ENCODE results near the gene MRPL18.

DNA sequence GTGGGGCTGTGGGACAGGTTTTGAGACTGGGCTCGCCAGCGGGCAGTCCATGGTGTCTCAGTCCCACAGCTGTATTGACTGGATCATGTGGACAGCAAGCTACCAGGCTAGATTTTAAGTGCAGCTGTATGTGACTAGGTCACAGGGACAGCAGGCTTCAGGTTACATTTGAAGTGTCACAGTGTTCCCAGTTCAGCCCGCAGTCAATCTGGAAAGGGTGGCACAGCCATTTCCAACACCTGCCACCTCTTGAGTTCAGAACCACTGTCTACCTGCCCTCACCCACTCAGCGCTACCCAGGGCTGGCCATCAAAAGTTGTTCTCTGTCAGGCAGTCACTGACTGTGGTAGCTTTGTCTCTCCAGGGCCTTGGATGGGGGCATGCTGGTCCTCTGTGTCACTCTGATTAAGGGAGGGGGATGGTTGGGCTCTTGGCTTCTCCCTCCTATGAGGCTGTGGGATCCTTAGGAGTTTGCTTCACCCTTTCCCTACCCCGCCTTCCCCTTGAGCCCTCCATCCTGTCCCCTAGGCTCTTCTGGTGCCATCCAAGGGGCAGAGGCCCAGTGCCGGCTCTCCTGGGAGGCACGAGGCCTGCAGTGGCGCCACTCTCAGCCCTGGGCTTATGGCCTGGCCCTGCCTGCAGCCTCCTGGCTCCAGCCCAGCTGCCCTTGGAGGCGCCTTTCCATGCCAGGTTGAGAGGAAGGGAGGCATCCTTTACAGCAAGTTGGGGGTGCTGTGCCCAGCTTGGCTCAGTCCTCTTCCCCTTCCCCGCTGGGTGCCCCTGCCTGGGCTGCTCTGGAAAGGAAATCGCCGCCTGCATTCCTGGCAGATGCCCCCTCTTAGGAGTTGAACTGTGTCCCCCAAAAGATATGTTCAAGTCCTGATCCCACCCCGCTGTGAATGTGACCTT, 54.7 kb downstream of the MRPL18 start:
- TF ChIP-seq, protein P1, sequence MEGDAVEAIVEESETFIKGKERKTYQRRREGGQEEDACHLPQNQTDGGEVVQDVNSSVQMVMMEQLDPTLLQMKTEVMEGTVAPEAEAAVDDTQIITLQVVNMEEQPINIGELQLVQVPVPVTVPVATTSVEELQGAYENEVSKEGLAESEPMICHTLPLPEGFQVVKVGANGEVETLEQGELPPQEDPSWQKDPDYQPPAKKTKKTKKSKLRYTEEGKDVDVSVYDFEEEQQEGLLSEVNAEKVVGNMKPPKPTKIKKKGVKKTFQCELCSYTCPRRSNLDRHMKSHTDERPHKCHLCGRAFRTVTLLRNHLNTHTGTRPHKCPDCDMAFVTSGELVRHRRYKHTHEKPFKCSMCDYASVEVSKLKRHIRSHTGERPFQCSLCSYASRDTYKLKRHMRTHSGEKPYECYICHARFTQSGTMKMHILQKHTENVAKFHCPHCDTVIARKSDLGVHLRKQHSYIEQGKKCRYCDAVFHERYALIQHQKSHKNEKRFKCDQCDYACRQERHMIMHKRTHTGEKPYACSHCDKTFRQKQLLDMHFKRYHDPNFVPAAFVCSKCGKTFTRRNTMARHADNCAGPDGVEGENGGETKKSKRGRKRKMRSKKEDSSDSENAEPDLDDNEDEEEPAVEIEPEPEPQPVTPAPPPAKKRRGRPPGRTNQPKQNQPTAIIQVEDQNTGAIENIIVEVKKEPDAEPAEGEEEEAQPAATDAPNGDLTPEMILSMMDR (IDR thresholded peaks at IDR 0.05; ENCODE audit: borderline replicate concordance, extremely low read depth, low read length, poor library complexity, severe bottlenecking), result no peak
- no peak for TF ChIP-seq EZH2 (IDR thresholded peaks at IDR 0.05; ENCODE audit: borderline replicate concordance, low read depth, low read length, severe bottlenecking)

Measured in DND-41 (cell line).